Stimulated activated CD4-positive, alpha-beta T cell treated with anti-CD3 and anti-CD28 coated beads, Interleukin-4, amount 100 ng/mL, for 48 hours (primary cell): Measurements from ENCODE around the gene SBK3.
A peak's percentile ranks its signal among the peaks of the same experiment; 100 is the strongest.
"Not testable (repeated sequence)": the region's sequence is repeated elsewhere in the genome, so short reads cannot be mapped to it uniquely, and the experiment has no call there.

Experiments used
- DNase-seq, 2 donors: peaks; one replicate each; pipeline ENCODE4 v3.0.0-alpha.2; 2020; ENCODE audit warnings: low read depth in 2 of 2

SBK3 gene, protein sequence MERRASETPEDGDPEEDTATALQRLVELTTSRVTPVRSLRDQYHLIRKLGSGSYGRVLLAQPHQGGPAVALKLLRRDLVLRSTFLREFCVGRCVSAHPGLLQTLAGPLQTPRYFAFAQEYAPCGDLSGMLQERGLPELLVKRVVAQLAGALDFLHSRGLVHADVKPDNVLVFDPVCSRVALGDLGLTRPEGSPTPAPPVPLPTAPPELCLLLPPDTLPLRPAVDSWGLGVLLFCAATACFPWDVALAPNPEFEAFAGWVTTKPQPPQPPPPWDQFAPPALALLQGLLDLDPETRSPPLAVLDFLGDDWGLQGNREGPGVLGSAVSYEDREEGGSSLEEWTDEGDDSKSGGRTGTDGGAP

GRCh38 chr19:55545443-55545842 is at the start of gene SBK3:
TSS of gene SBK3 (minus strand) at chr19:55545543. CDS start at chr19:55545543, 0 bp downstream.
- DNase-seq = no peak

DNA sequence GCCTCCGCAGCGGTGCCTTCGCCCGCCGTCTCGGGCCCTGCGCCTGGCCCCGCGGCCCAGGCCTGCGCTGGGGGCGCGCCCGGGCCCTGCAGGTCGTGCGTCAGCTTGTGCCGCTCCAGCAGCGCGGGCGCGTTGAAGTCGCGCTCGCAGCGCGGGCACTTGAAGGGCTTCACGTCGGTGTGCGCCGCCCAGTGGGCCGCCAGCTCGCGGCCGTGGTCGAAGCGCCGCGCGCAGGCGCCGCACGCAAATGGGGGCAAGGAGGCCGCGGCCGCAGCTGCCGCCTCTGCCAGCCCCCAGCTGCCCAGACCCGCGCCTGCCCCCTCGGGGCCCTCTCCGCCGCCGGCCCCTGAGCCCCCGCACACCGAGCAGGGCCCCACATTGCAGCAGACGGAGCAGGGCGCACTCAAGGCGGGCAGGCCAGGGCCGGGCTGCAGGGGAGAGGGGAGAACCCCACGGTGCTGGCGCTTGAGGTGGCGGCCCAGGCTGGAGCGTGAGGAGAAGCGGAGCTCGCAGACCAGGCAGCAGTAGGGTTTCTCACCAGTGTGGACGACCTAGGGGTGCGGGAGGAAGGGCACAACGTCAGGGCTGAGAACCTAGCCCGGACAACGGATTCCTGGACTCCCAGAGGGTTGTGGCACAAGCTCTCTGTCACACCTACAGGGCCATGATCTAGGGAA is 47.9 kb upstream of the SBK3 start:
- no peak for DNase-seq

GRCh38 chr19:55592391-55593090 is 47.2 kb upstream of the SBK3 start:
- DNase-seq = no peak

DNA sequence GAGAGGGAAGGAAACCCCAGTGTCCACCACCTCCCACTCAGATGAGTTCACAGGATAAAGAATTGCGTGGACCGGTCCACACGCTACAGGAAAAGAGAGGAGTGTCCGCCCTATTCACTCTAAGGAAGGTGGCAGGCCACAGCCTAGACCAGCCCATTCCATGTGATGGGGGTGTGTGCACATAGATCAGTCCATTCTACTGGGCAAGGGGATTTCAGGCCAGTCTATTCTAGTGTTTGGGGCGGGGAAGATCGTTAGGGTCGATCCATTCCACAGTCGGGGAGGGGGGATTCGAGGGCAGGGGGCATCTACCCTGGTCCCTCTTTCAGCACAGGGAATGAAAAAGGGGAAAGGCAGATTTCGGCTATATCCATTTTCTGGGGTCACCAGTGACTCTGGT is 46.2 kb upstream of the SBK3 start:
- no peak for DNase-seq

DNA sequence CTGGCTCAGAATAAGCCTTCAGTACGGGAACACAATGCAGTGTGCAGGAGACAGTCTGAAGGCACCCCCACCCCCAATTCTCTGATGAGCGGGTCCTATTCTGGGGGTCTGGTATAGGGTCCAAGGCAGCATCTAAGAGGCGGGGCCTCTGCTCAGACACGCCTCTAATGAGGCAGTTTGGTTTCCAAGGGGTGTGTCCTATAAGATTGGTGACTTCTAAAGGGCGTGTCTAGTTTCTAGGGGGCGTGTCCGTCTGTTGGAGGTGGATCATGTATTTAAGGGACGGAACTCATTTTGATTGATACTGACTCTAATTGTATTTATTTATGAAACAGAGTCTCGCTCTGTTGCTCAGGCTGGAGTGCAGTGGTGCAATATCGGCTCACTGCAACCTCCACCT is 45.3 kb upstream of the SBK3 start:
- no peak for DNase-seq

GRCh38 chr19:55590109-55590508 is 44.8 kb upstream of the SBK3 start:
- no peak for DNase-seq

GRCh38 chr19:55588738-55589137 is 43.4 kb upstream of the SBK3 start:
- no peak for DNase-seq

DNA sequence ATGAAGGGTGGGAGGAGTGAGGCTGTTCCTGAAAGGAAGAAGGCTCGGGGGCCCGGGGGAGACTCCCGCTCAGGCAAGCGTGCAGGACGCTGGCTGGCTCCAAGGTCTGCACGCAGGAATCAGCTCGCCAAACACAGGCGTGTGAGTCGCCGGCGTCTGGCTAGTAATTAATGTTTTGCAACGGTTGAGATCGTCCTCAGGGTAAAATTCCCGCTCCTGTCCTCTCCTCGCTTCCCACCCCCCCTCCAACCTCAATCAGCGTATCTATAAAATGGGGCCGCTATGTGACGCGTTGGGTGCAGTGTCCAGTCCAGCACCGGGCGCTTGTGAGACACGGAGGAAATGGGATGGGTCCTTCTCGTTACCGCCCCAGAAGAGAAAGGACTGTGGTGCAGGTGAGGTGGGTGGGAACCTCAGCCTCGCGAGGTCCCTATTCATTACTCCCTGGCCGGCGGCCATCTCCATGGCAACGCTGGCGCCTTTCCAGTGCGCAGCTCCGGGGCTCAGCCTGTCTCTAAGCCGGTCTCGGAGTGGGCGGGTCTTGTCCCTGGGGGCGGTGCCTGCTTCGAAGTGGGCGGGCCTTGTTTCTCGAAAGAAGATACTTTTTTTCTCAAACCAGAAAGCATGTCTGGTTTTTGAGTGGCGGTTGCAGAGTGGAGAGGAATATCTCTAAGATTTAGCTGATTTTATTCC is 41.8 kb upstream of the SBK3 start:
- DNase-seq = peak; percentile 90 to 96

DNA sequence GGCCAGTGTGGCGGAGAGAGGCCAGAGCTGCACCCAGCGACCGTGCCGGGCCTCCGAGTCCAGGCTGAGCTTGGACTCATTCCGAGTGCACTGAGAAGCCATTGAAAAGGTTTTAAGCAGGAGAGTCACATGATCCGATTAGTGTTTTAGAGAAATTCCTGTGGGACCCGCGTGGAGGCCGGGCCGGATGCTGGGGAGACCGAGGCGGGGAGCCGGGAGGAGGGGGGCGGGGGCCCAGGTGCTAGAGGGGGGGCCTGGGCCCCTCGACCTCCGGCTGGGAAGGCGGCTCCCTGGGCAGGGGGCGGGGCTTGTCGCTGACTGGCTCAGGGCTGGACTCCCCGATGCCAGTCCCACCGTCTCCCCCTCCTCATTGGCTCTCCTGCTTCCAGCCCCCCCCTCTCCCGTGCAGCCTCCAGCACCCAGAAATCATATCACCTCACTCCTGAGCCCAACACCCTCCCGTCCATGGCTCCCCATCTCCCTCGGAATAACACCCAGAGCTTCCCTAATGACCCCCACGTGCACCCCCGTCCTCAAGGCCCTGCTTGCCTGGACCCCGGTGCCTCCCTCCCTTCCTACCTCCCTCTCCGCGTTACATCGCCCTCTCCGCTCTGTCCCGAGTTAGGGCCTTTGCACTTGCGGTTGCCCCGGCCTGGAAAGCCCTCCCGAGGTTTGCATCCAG is 40.5 kb upstream of the SBK3 start:
- peak in 1 of 2 donors; percentile 48 for DNase-seq

DNA sequence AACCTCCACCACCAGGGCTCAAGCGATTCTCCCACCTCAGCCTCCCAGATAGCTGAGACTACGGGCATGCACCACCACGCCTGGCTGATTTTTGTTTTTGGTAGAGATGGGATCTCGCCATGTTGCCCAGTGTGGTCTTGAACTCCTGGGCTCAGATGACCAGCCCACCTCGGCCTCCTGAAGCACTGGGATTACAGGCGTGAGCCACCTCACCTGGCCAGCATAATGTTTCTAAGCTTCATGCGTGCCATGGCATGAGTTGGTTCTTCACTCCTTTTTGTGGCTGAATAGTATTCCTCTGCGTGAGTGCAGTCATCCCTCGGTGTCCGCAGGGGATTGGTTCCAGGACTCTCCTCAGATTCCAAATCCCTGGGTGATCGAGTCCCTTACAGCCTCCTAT is 39.5 kb upstream of the SBK3 start:
- no peak for DNase-seq

GRCh38 chr19:55583897-55584296 is 38.6 kb upstream of the SBK3 start:
- not testable (repeated sequence) for DNase-seq

GRCh38 chr19:55582284-55582683 is 36.9 kb upstream of the SBK3 start:
- not testable (repeated sequence) for DNase-seq

DNA sequence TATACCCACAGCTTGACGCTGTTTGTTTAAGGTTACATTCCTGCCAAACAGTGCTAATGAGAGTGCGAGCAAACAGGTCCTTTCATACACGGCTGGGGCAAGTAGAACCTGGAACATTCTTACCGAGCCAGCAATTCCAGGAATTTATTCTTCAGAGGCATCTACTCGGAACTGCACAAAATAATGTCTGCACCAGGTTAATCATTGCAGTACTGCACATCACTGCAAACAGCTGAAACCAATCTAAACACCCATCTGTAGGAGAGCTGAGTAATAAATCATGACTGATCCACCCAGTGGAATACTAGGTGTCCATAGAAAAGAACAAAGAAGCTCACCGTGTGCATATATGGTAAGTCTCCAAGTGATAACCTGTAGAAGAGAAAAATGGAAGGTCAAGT is 36.5 kb upstream of the SBK3 start:
- no peak for DNase-seq

GRCh38 chr19:55581145-55581822 is 35.9 kb upstream of the SBK3 start:
- DNase-seq = no peak

DNA sequence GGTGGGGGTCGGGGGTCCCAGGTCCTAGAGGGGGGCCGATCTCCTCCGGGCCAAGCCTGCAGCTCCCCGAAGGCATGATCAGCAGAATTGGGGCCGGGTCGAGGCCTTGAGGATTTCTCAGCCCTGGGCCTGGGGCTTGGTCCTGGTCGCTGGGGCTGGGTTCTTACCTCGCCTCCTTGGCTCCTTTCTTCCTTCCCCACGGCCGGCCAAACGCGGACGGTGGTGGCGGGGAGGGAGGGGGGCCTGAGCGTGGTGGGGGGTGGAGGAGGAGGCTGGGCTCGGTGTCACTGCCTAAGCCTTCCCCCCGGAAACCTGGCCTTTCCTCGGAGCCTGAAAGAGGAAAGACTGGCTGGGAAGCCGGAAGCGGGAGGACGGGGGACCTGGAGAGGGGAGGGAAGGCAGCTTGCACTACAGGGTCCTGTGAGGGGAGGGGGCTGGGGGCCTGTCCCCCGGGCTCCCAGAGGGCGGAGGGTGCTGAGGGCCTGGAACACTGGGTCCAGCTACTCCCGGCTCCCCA is 35.3 kb upstream of the SBK3 start, which contains the start of gene ZNF579:
ZNF579 (minus strand) TSS at position 221 of the 517 bp plus-strand sequence. CDS start 1,209 bp downstream, outside the sequence.
- DNase-seq = peak; percentile 79 to 82

DNA sequence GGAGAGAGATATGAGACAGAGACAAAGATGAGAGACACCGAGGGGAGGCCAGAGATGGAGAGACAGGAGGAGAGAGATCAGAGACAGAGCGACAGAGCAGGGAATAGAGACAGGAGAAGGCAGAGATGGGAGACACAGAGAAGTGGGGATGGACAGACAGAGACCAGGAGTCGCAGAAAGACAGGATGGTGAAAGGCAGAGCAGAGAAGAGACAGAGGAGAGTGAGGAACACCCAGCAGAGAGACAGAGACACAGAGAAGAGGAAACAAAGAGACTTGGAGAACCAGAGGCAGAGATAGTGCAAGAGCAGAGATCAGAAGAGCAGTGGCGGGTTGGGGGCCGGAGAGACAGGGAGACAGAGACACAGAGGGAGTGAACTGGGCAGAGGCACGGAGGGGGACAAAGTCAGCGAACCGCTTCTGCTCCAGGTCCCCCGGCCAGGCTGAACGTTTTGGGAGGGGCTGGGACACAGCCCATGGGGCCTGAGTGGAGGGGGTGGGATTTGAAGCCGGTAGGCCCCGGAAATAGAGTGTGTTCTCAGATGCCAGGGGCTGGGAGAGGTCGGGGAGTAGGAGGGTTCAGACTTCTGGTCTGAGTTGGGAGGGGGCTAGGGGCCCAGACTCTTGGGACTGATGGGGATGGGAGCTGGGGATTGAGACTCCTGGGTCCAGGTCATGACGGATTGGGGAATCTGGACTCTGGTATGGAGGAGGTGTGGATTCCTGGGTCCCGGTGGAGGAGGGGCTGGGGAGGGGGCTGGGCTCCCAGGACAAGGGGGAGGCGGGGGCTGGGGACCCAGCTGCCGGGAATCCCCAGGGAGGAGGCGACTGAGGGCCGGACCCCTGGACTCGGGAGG is 34.7 kb upstream of the SBK3 start:
- no peak for DNase-seq

GRCh38 chr19:55578761-55579747 is 33.7 kb upstream of the SBK3 start:
- no peak for DNase-seq

DNA sequence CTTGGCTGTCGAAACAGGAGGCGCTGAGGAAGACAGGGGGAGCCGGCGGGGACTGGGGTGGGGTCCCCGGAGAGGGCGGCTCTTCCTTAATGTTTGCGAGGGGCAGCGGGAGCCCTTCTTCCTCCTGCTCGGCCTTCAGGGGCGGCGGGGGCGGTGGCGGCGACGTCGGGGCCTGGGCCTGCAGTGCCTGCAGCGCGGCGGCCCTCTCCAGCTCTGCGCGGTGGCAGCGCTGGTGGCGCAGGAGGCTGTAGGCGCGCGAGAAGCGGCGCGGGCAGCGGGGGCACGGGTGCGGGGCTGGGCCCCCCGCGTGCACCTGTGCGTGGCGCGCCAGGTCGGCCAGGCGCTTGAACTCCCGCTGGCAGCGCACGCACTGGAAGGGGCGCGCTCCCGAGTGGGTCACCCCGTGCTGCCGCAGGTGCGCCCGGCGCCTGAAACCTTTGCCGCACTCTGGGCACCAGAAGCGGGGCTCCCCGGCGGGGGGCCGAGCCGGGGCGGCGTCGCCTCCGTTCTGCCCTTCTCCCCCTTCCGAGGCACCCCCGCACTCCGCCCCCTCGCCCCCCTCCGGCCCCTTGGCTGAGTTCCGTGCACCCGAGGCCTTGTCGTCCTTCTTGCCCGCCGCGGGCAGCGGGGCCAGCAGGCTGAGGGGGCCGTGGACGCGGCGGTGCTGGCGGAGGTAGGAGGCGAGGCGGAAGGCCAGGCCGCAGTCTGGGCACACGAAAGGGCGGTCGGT is 32.9 kb upstream of the SBK3 start:
- no peak for DNase-seq
